ENCODE data around the gene ETF1.

Gene ETF1

GRCh38 chr5:138492560-138493045 lies 50.4 kb downstream of the ETF1 start:
- peaks cover 42% of the 10 kb centered on the region for H3K4me1 Mint-ChIP-seq
- H3K36me3 Mint-ChIP-seq (ENCODE audit: low read depth), result no peaks in the 10 kb centered on the region
- H3K9me3 Mint-ChIP-seq, result no peaks in the 10 kb centered on the region
- H3K27ac Mint-ChIP-seq, result peak overlapping the region; percentile 75 to 85 (median 83)
- H3K27me3 Mint-ChIP-seq (ENCODE audit: low read depth), result peaks cover 21% of the 10 kb centered on the region
- peak overlapping the region; percentile 84 to 93 (median 92) for H3K4me3 Mint-ChIP-seq
- no peak for TF ChIP-seq CTCF (IDR thresholded peaks at IDR 0.05; ENCODE audit: unreplicated experiment in 3 of 3)

- Mint-ChIP-seq H3K4me3 (peak overlapping the region; percentile 84 to 93 (median 92)), H3K4me1 (peaks cover 42% of the 10 kb centered on the region), H3K36me3 (ENCODE audit: low read depth) (no peaks in the 10 kb centered on the region), H3K27ac (peak overlapping the region; percentile 75 to 85 (median 83)), H3K9me3 (no peaks in the 10 kb centered on the region), H3K27me3 (ENCODE audit: low read depth) (peaks cover 21% of the 10 kb centered on the region)
- no peak for TF ChIP-seq CTCF (IDR thresholded peaks at IDR 0.05; ENCODE audit: unreplicated experiment in 3 of 3)
Measured at GRCh38 chr5:138491669-138492559, 51.1 kb downstream of the ETF1 start.

- Mint-ChIP-seq H3K27ac (no peak overlapping the region), H3K4me3 (peak overlapping the region; percentile 71 to 75 (median 75)), H3K27me3 (ENCODE audit: low read depth) (peaks cover 21% of the 10 kb centered on the region), H3K36me3 (ENCODE audit: low read depth) (no peaks in the 10 kb centered on the region), H3K9me3 (no peaks in the 10 kb centered on the region), H3K4me1 (peaks cover 42% of the 10 kb centered on the region)
- no peak for TF ChIP-seq CTCF (IDR thresholded peaks at IDR 0.05; ENCODE audit: unreplicated experiment in 3 of 3)
Measured at GRCh38 chr5:138491284-138491648, 51.8 kb downstream of the ETF1 start.

- H3K9me3 Mint-ChIP-seq, result no peaks in the 10 kb centered on the region
- H3K4me1 Mint-ChIP-seq, result peaks cover 42% of the 10 kb centered on the region
- no peaks in the 10 kb centered on the region for H3K36me3 Mint-ChIP-seq (ENCODE audit: low read depth)
- TF ChIP-seq CTCF (IDR thresholded peaks at IDR 0.05; ENCODE audit: unreplicated experiment in 3 of 3), result no peak
- peaks cover 21% of the 10 kb centered on the region for H3K27me3 Mint-ChIP-seq (ENCODE audit: low read depth)
- H3K27ac Mint-ChIP-seq, result peak overlapping the region in 2 of 3 experiments; percentile 6 to 40
- H3K4me3 Mint-ChIP-seq, result peak overlapping the region; percentile 71 to 75 (median 75)
Measured at GRCh38 chr5:138490648-138491283, 52.3 kb downstream of the ETF1 start.

GRCh38 chr5:138489683-138490061 lies 53.4 kb downstream of the ETF1 start:
- Mint-ChIP-seq H3K9me3 (no peaks in the 10 kb centered on the region), H3K27me3 (ENCODE audit: low read depth) (peaks cover 21% of the 10 kb centered on the region), H3K36me3 (ENCODE audit: low read depth) (no peaks in the 10 kb centered on the region), H3K27ac (peak overlapping the region in 1 of 3 experiments; percentile 6), H3K4me1 (peaks cover 37% of the 10 kb centered on the region), H3K4me3 (peak overlapping the region in 1 of 3 experiments; percentile 75)
- TF ChIP-seq CTCF (IDR thresholded peaks at IDR 0.05; ENCODE audit: unreplicated experiment in 3 of 3), result no peak

Measured in nephron (organoid).